ENCODE measurements around the gene CDC27. TPM values are rescaled to one million over a fixed set of nuclear protein-coding genes. Genes with fewer than 3 reads are reported as not detected.

Gene CDC27
- total and polyA plus RNA-seq, 2 donors (not counting 1 experiment from before 2014, with no cell fraction given): 106 to 137 TPM

DNA sequence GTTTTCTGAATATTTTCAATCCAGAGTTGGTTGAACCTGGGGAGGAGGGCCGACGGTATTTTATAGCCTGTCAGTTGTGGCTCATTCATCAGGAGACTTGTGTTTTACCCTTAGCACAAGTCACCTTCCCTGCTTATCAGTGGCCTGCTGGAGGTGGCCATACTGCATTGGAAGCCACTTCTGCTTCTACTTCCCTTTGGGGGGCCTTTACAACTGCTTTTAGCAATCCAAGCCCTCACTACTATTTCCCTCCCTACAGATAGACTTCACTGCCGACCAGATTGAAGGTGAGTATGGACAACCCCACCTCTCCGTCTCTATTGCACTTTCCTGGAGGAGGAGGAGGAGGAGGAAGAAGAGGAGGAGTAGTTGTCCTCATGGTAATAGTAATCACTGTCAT, 24.4 kb upstream of the CDC27 start:
- H3K4me2 ChIP-seq (ENCODE audit: extremely low read depth, insufficient read depth, low read length): no peak overlapping the region
- H3K27me3 ChIP-seq (ENCODE audit: control insufficient read depth, insufficient read depth, low read length): peaks cover 2% of the 10 kb centered on the region
- TF ChIP-seq EZH2 (IDR thresholded peaks at IDR 0.05; ENCODE audit: low read length, missing control alignments): no peak
- TF ChIP-seq, protein P1, sequence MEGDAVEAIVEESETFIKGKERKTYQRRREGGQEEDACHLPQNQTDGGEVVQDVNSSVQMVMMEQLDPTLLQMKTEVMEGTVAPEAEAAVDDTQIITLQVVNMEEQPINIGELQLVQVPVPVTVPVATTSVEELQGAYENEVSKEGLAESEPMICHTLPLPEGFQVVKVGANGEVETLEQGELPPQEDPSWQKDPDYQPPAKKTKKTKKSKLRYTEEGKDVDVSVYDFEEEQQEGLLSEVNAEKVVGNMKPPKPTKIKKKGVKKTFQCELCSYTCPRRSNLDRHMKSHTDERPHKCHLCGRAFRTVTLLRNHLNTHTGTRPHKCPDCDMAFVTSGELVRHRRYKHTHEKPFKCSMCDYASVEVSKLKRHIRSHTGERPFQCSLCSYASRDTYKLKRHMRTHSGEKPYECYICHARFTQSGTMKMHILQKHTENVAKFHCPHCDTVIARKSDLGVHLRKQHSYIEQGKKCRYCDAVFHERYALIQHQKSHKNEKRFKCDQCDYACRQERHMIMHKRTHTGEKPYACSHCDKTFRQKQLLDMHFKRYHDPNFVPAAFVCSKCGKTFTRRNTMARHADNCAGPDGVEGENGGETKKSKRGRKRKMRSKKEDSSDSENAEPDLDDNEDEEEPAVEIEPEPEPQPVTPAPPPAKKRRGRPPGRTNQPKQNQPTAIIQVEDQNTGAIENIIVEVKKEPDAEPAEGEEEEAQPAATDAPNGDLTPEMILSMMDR (conservative IDR thresholded peaks at IDR 0.05 in 1 of 2, IDR thresholded peaks at IDR 0.05 in 1 of 2; ENCODE audit: low read depth in 1 of 2, low read length in 2 of 2): no peak
- H3K4me1 ChIP-seq (ENCODE audit: control insufficient read depth, extremely low read depth, insufficient read depth, low read length): no peaks in the 10 kb centered on the region
- H3K79me2 ChIP-seq (ENCODE audit: control insufficient read depth, insufficient read depth, low read length): no peaks in the 10 kb centered on the region
- no peak overlapping the region for H3K4me3 ChIP-seq (replicated peaks in 1 of 4; ENCODE audit: control extremely low read depth in 1 of 4, insufficient read depth in 1 of 4, low read depth in 3 of 4, low read length in 4 of 4)
- DNase-seq (ENCODE audit: low read depth in 2 of 2): no peak
- no peak overlapping the region for H3K27ac ChIP-seq (ENCODE audit: insufficient read depth, low read length)
- no peaks in the 10 kb centered on the region for H3K9me3 ChIP-seq (ENCODE audit: control insufficient read depth, insufficient read depth, low read depth, low read length)
- H3K9ac ChIP-seq (ENCODE audit: insufficient read depth, low read length): no peak overlapping the region
- H2AFZ ChIP-seq (ENCODE audit: low read length): no peak overlapping the region
- no peaks in the 10 kb centered on the region for H4K20me1 ChIP-seq (ENCODE audit: control insufficient read depth, extremely low read depth, insufficient read depth, low read length)
- H3K36me3 ChIP-seq (ENCODE audit: control insufficient read depth, insufficient read depth, low read length): no peaks in the 10 kb centered on the region

DNA sequence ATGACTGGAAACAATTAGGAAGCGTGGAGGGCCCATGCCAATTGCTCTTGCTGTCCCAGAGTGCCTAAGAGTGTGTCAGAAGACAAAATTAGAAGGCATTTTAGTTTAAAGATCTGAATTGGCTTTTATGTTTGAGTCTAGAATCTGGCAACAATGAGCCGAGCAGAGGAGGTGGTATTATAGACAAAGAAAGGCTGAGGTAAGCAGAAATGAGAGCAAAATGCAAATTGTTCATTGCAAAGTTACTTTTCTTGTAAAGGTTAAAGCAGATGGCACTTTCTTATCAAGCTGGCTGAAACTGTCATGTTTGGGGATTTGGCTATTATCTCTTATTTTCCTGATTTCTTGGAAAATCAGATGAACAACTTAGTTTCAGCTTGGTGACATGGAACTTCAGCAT, 23.4 kb upstream of the CDC27 start:
- no peak overlapping the region for H3K4me3 ChIP-seq (replicated peaks in 1 of 4; ENCODE audit: control extremely low read depth in 1 of 4, insufficient read depth in 1 of 4, low read depth in 3 of 4, low read length in 4 of 4)
- TF ChIP-seq, protein P1 (conservative IDR thresholded peaks at IDR 0.05 in 1 of 2, IDR thresholded peaks at IDR 0.05 in 1 of 2; ENCODE audit: low read depth in 1 of 2, low read length in 2 of 2): no peak
- TF ChIP-seq EZH2 (IDR thresholded peaks at IDR 0.05; ENCODE audit: low read length, missing control alignments): no peak
- no peak for DNase-seq (ENCODE audit: low read depth in 2 of 2)
- H3K4me1 ChIP-seq (ENCODE audit: control insufficient read depth, extremely low read depth, insufficient read depth, low read length): no peaks in the 10 kb centered on the region
- no peaks in the 10 kb centered on the region for H3K36me3 ChIP-seq (ENCODE audit: control insufficient read depth, insufficient read depth, low read length)
- no peaks in the 10 kb centered on the region for H3K9me3 ChIP-seq (ENCODE audit: control insufficient read depth, insufficient read depth, low read depth, low read length)
- no peak overlapping the region for H3K27ac ChIP-seq (ENCODE audit: insufficient read depth, low read length)
- H2AFZ ChIP-seq (ENCODE audit: low read length): no peak overlapping the region
- H3K79me2 ChIP-seq (ENCODE audit: control insufficient read depth, insufficient read depth, low read length): no peaks in the 10 kb centered on the region
- H3K4me2 ChIP-seq (ENCODE audit: extremely low read depth, insufficient read depth, low read length): no peak overlapping the region
- no peaks in the 10 kb centered on the region for H4K20me1 ChIP-seq (ENCODE audit: control insufficient read depth, extremely low read depth, insufficient read depth, low read length)
- H3K27me3 ChIP-seq (ENCODE audit: control insufficient read depth, insufficient read depth, low read length): peaks cover 2% of the 10 kb centered on the region
- H3K9ac ChIP-seq (ENCODE audit: insufficient read depth, low read length): no peak overlapping the region

GRCh38 chr17:47210779-47211178, 21.7 kb upstream of the CDC27 start:
- Histone ChIP-seq H3K4me3 (replicated peaks in 1 of 4; ENCODE audit: control extremely low read depth in 1 of 4, insufficient read depth in 1 of 4, low read depth in 3 of 4, low read length in 4 of 4) (no peak overlapping the region), H3K9ac (ENCODE audit: insufficient read depth, low read length) (no peak overlapping the region), H3K4me1 (ENCODE audit: control insufficient read depth, extremely low read depth, insufficient read depth, low read length) (peaks cover 3% of the 10 kb centered on the region), H2AFZ (ENCODE audit: low read length) (no peak overlapping the region), H3K9me3 (ENCODE audit: control insufficient read depth, insufficient read depth, low read depth, low read length) (no peaks in the 10 kb centered on the region), H3K27me3 (ENCODE audit: control insufficient read depth, insufficient read depth, low read length) (peaks cover 2% of the 10 kb centered on the region), H3K4me2 (ENCODE audit: extremely low read depth, insufficient read depth, low read length) (no peak overlapping the region), H3K36me3 (ENCODE audit: control insufficient read depth, insufficient read depth, low read length) (no peaks in the 10 kb centered on the region), H3K27ac (ENCODE audit: insufficient read depth, low read length) (no peak overlapping the region), H3K79me2 (ENCODE audit: control insufficient read depth, insufficient read depth, low read length) (no peaks in the 10 kb centered on the region), H4K20me1 (ENCODE audit: control insufficient read depth, extremely low read depth, insufficient read depth, low read length) (no peaks in the 10 kb centered on the region)
- TF ChIP-seq, protein P1 (conservative IDR thresholded peaks at IDR 0.05 in 1 of 2, IDR thresholded peaks at IDR 0.05 in 1 of 2; ENCODE audit: low read depth in 1 of 2, low read length in 2 of 2): no peak
- TF ChIP-seq EZH2 (IDR thresholded peaks at IDR 0.05; ENCODE audit: low read length, missing control alignments): no peak
- no peak for DNase-seq (ENCODE audit: low read depth in 2 of 2)
